GM12891 (cell line): Measurements from ENCODE around the gene CTNNB1.

Source experiments
- POLR2A ChIP-seq: IDR thresholded peaks from 2 replicates; pipeline ENCODE4 v1.6.1; 2011; ENCODE audit warnings: low read depth, low read length, control low read depth
- SPI1 ChIP-seq: IDR thresholded peaks from 2 replicates; pipeline ENCODE4 v1.6.1; 2011; ENCODE audit warnings: low read depth, low read length, control low read depth
- TAF1 ChIP-seq: IDR thresholded peaks from 2 replicates; pipeline ENCODE4 v1.6.1; 2011; ENCODE audit warnings: low read depth, low read length, control low read depth

DNA sequence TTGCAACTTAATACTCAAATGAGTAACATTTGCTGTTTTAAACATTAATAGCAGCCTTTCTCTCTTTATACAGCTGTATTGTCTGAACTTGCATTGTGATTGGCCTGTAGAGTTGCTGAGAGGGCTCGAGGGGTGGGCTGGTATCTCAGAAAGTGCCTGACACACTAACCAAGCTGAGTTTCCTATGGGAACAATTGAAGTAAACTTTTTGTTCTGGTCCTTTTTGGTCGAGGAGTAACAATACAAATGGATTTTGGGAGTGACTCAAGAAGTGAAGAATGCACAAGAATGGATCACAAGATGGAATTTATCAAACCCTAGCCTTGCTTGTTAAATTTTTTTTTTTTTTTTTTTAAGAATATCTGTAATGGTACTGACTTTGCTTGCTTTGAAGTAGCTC lies 40.3 kb downstream of the CTNNB1 start:
- no peak for TF ChIP-seq TAF1
- no peak for TF ChIP-seq SPI1
- TF ChIP-seq POLR2A: no peak
